Muscle layer of colon (tissue), 2 donors: ENCODE data around the gene ADCK2.
"Not testable (repeated sequence)": the region's sequence is repeated elsewhere in the genome, so short reads cannot be mapped to it uniquely, and the experiment has no call there.

Experiments
- H3K27ac ChIP-seq: one replicate; pipeline ENCODE4 v1.7.0; 2013; ENCODE audit warnings: low read depth, mild to moderate bottlenecking, low read length, moderate library complexity
- H3K27me3 ChIP-seq, 2 donors: one replicate each; pipeline ENCODE4 v1.7.0; 2013; ENCODE audit warnings: low read length in 2 of 2, mild to moderate bottlenecking in 2 of 2; ENCODE audit not compliant: insufficient read depth in 2 of 2, control insufficient read depth in 1 of 2
- H3K36me3 ChIP-seq: one replicate; pipeline ENCODE4 v1.7.0; 2013; ENCODE audit warnings: mild to moderate bottlenecking, low read length; ENCODE audit not compliant: insufficient read depth
- H3K4me1 ChIP-seq: one replicate; pipeline ENCODE4 v1.7.0; 2013; ENCODE audit warnings: mild to moderate bottlenecking, low read length; ENCODE audit not compliant: insufficient read depth
- H3K4me3 ChIP-seq, 2 donors: one replicate each; pipeline ENCODE4 v1.7.0; 2013; ENCODE audit warnings: low read length in 2 of 2, low read depth in 1 of 2, mild to moderate bottlenecking in 1 of 2, moderate library complexity in 1 of 2
- H3K9ac ChIP-seq: one replicate; pipeline ENCODE4 v1.7.0; 2013; ENCODE audit warnings: low read length
- H3K9me3 ChIP-seq: one replicate; pipeline ENCODE4 v1.7.0; 2013; ENCODE audit warnings: mild to moderate bottlenecking, low read length
- donor health status: abdominal sarcoma.
- donor health status: Adenocarcinoma of cecum.

Gene ADCK2

DNA sequence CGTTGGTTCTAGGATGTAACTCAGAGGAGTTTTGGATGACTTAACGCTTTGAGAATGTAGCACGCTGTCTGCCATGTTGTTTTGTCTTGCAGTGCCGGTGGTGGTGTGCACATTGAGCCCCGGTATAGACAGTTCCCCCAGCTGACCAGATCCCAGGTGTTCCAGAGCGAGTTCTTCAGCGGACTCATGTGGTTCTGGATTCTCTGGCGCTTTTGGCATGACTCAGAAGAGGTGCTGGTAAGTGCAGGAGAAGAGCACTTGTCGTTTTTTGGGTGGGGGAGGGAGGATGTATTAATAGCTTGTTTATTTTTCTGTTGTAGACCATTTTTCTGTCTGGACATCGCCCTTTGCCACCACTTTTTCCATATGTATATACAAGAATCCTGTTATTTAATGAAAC is 30.0 kb downstream of the ADCK2 start:
- peaks cover 9% of the 10 kb centered on the region for H3K4me1 ChIP-seq
- H3K4me3 ChIP-seq = no peak overlapping the region
- H3K36me3 ChIP-seq = peaks cover 23% of the 10 kb centered on the region
- H3K27ac ChIP-seq = no peak overlapping the region
- no peaks in the 10 kb centered on the region for H3K9me3 ChIP-seq
- H3K27me3 ChIP-seq = no peaks in the 10 kb centered on the region
- no peak overlapping the region for H3K9ac ChIP-seq

DNA sequence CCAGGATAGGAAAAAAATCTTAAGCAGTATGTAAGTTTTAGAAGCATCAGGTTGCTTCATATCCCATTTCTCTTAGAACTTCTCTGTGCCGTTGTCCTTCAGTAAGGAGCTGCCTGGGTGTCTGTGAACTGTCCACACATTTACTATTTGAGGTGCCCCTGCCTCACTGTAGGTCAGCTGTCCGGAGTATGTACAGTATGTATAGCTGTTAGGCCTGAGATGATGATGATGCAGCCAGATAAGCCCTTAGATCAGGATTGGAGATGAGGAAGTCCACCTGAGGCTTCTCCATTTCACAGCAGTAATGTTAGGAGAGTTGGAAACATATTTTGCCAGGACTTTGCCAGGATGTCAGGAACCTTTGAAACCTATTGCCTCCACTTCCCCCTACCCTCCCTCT is 31.5 kb downstream of the ADCK2 start:
- H3K4me1 ChIP-seq = no peaks in the 10 kb centered on the region
- no peak overlapping the region for H3K4me3 ChIP-seq
- H3K36me3 ChIP-seq = peaks cover 23% of the 10 kb centered on the region
- no peaks in the 10 kb centered on the region for H3K27me3 ChIP-seq
- no peak overlapping the region for H3K9ac ChIP-seq
- no peaks in the 10 kb centered on the region for H3K9me3 ChIP-seq
- H3K27ac ChIP-seq = no peak overlapping the region

DNA sequence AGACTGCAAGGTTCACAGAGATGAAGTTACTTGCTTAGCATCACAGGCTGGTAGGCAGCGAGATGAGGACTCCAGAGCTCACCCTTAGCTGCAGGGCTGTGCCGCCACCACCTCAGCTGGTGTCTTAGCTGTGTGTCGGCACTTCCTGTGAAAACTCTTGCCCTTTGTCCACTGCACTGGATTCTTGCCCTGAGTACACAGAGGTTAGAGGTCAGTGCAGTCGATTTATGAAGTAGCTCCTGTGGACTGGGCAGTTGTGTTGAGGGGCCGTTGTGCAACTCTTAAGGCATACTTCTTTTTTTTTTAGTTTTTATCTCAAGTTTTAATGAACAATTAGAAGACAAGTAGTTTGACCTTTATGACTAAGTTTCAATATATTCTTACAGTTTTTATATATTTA is 34.4 kb downstream of the ADCK2 start:
- no peak overlapping the region for H3K4me3 ChIP-seq
- no peak overlapping the region for H3K27ac ChIP-seq
- H3K36me3 ChIP-seq = peaks cover 23% of the 10 kb centered on the region
- no peak overlapping the region for H3K9ac ChIP-seq
- no peaks in the 10 kb centered on the region for H3K4me1 ChIP-seq
- H3K9me3 ChIP-seq = no peaks in the 10 kb centered on the region
- H3K27me3 ChIP-seq = no peaks in the 10 kb centered on the region

DNA sequence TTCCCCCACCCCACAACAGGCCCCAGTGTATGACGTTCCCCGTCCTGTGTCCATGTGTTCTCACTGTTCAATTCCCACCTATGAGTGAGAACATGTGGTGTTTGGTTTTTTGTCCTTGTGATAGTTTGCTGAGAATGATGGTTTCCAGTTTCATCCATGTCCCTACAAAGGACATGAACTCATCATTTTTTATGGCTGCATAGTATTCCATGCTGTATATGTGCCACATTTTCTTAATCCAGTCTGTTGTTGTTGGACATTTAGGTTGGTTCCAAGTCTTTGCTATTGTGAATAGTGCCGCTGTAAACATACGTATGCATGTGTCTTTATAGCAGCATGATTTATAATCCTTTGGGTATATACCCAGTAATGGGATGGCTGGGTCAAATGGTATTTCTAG is 36.0 kb downstream of the ADCK2 start:
- H3K9me3 ChIP-seq, H3K9ac ChIP-seq, H3K27ac ChIP-seq, H3K4me3 ChIP-seq, H3K27me3 ChIP-seq, H3K4me1 ChIP-seq: not testable (repeated sequence)
- H3K36me3 ChIP-seq = peaks cover 23% of the 10 kb centered on the region

DNA sequence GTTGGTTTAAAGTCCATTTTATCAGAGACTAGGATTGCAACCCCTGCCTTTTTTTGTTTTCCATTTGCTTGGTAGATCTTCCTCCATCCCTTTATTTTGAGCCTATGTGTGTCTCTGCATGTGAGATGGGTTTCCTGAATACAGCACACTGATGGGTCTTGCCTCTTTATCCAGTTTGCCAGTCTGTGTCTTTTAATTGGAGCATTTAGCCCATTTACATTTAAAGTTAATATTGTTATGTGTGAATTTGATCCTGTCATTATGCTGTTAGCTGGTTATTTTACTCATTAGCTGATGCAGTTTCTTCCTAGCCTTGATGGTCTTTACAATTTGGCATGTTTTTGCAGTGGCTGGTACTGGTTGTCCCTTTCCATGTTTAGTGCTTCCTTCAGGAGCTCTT is 39.6 kb downstream of the ADCK2 start:
- H3K36me3 ChIP-seq, H3K4me3 ChIP-seq, H3K27ac ChIP-seq, H3K9me3 ChIP-seq, H3K27me3 ChIP-seq, H3K4me1 ChIP-seq, H3K9ac ChIP-seq: not testable (repeated sequence)

DNA sequence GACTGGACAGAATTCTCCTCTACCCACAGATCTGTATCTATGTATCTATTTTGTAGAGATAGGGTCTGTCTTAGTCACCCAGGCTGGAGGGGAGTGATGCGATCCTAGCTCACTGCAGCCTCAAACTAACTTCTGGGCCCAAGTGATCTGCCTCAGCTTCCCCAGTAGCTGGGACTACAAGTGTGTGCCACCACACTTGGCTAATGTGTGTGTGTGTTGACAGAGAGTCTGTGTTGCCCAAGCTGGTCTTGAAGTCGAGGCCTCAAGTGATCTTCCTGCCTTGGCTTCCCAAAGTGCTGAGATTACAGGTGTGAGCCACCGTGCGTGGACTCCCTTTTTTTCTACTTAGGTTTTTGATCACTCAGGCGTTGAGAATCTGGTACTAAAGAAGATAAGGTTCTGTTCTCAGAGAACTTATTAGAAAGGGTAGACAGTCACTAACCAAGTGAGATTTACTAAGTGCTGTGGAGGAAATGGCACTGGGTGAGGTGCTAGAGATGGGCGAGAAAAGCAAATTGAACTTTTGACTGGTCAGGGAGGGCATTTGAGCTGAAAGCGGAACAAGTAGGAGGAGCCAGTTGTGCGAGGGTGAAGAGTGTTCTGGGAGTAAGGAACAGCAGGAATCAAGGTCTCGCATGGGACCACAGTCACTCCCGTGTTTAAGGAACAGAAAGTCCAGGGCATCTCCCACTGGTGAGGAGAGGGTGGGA is 41.7 kb downstream of the ADCK2 start:
- Histone ChIP-seq H3K27me3 (no peaks in the 10 kb centered on the region), H3K9me3 (no peaks in the 10 kb centered on the region), H3K36me3 (peaks cover 5% of the 10 kb centered on the region), H3K27ac (no peak overlapping the region), H3K4me1 (no peaks in the 10 kb centered on the region), H3K9ac (no peak overlapping the region), H3K4me3 (no peak overlapping the region)

DNA sequence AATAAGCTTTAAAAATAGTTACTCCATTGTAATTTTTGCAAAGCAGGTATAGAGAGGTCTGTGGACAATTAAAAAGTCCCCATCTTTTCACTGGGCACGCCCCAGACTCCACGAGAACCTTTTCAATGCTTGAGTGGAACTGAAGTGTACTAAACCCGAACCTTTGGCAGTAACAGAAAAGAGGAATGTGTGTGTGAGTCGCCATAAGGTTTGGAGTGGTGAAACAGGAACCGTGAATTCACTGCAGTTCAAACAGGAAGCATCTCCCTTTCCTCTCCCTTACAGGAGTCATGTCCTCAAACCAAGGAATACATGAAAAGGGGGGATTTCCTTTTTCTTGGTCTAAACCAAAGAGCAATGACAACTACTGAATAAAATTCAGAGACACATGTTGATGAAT is 47.0 kb downstream of the ADCK2 start:
- no peak overlapping the region for H3K4me3 ChIP-seq
- no peaks in the 10 kb centered on the region for H3K4me1 ChIP-seq
- H3K27ac ChIP-seq = no peak overlapping the region
- H3K9ac ChIP-seq = no peak overlapping the region
- no peaks in the 10 kb centered on the region for H3K27me3 ChIP-seq
- H3K36me3 ChIP-seq = peaks cover 10% of the 10 kb centered on the region
- no peaks in the 10 kb centered on the region for H3K9me3 ChIP-seq

DNA sequence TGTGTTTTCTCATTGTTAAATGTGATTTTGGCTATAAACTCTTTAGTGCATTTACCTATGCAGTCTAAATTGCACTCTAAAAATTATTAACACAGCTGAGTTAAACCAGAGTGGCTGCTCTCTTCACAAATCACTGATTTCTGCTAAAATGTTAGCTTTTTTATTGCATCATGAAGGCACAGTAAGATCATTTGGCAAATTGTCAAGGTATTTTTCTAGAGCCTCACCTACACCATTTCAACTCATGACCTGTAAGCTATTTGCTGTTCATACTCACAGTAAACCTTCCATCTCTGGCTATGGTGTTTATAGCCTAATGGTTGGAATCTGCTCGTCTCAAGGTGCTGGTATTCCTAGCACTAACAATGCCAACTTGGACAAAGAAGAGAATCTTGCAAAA is 49.5 kb downstream of the ADCK2 start:
- Histone ChIP-seq H3K27me3 (no peaks in the 10 kb centered on the region), H3K9ac (no peak overlapping the region), H3K4me1 (no peaks in the 10 kb centered on the region), H3K36me3 (peaks cover 5% of the 10 kb centered on the region), H3K9me3 (no peaks in the 10 kb centered on the region), H3K4me3 (no peak overlapping the region), H3K27ac (no peak overlapping the region)

DNA sequence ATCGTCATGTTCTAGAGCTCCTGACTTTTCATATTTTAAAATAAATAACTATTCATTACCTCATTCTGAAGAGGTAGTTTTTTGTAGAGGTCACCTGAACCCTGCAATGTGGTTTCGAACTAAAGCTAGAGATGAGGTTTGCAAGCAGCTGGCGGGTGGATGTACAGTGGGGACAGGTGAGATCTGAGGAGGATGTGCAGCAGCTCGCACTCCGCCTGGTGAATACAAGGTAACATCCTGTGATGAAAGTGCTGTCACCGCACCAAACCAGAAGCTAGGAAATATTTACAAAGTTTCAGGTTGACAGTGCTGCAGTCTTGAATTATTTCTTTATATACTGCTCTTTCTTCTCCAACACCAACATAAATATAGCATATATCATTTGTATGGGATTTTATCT is 50.3 kb downstream of the ADCK2 start:
- Histone ChIP-seq H3K9me3 (no peaks in the 10 kb centered on the region), H3K9ac (no peak overlapping the region), H3K27ac (no peak overlapping the region), H3K4me1 (no peaks in the 10 kb centered on the region), H3K4me3 (no peak overlapping the region), H3K27me3 (no peaks in the 10 kb centered on the region), H3K36me3 (peaks cover 5% of the 10 kb centered on the region)

DNA sequence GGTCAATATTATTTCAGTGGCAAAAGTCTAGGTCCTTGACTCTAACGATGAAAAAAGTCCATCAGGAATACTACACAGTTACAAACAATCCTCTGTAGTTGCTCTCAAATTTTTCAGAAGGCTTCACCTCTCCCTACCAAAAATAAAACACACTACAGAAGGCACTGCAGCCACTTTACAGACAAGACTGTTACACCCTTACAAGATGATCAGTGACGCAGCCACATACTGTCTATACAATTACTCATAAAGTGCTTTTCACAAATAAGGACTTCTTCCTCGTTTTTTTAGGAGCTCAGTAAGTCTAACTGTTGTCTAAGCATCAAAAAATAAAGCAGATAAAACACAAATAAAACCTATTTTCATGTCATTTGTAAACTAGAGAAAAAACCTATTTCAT is 50.8 kb downstream of the ADCK2 start:
- H3K36me3 ChIP-seq = peaks cover 5% of the 10 kb centered on the region
- no peaks in the 10 kb centered on the region for H3K9me3 ChIP-seq
- H3K27me3 ChIP-seq = no peaks in the 10 kb centered on the region
- H3K9ac ChIP-seq = no peak overlapping the region
- H3K4me1 ChIP-seq = no peaks in the 10 kb centered on the region
- H3K4me3 ChIP-seq = no peak overlapping the region
- H3K27ac ChIP-seq = no peak overlapping the region

DNA sequence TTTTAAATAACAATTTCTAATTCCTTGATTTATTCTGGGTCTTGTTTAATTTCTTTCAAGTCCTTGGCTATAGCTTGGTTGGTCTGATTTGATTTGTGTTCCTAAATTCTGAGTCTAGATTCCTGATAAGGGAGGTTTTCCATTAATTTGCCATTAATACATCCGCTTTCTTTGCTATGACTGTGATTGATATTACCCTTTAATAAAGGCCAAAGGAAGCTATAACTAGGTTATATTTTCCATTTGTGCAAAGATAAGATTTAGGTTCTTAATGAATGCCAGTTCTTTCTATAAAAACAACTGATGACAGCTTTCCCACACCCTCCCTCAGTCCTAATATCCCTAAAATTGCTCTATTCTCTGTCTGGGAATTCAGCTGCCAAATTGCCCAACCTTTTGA is 52.0 kb downstream of the ADCK2 start:
- Histone ChIP-seq H3K4me3 (no peak overlapping the region), H3K9ac (no peak overlapping the region), H3K27me3 (no peaks in the 10 kb centered on the region), H3K27ac (no peak overlapping the region), H3K9me3 (no peaks in the 10 kb centered on the region), H3K36me3 (peaks cover 5% of the 10 kb centered on the region), H3K4me1 (no peaks in the 10 kb centered on the region)

DNA sequence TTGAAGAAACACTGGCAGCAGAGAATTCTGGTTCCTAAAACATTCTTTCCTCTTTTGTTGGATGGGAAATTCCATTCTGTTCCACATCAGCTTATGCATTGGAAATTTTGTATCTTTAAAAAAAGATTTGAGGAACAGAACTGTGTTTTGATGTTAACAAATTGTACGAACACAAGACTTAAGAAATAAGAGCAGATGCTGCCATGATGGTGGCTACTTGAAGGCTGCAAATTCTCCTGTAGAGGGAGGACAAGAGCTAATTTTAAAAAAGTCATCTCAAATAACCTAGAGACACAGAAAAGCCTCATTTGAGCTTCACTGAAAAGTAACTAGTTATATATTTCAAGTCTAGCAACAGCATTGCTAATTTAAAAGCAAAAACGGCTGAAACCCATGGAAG is 53.5 kb downstream of the ADCK2 start:
- H3K27me3 ChIP-seq = no peaks in the 10 kb centered on the region
- H3K9me3 ChIP-seq = no peaks in the 10 kb centered on the region
- peaks cover 5% of the 10 kb centered on the region for H3K36me3 ChIP-seq
- no peak overlapping the region for H3K9ac ChIP-seq
- no peak overlapping the region for H3K27ac ChIP-seq
- no peak overlapping the region for H3K4me3 ChIP-seq
- H3K4me1 ChIP-seq = no peaks in the 10 kb centered on the region
